ENCODE results near the gene STARD3NL.
A peak's percentile ranks its signal among the peaks of the same experiment; 100 is the strongest.

STARD3NL gene

GRCh38 chr7:38185395-38186307, 7.6 kb downstream of the STARD3NL start:
- no peak for DNase-seq

GRCh38 chr7:38186593-38187314, 8.7 kb downstream of the STARD3NL start:
- DNase-seq, result peak; percentile 68

- DNase-seq, result no peak
Measured at GRCh38 chr7:38187794-38188440, 9.9 kb downstream of the STARD3NL start.

GRCh38 chr7:38189231-38189938, 11.3 kb downstream of the STARD3NL start:
- no peak for DNase-seq

- peak; percentile 31 for DNase-seq
Measured at GRCh38 chr7:38190011-38190410, 12.0 kb downstream of the STARD3NL start.

GRCh38 chr7:38191791-38192190, 13.7 kb downstream of the STARD3NL start:
- DNase-seq, result no peak

- no peak for DNase-seq
Measured at GRCh38 chr7:38192327-38192726, 14.3 kb downstream of the STARD3NL start.

- DNase-seq, result peak; percentile 69
Measured at GRCh38 chr7:38195804-38196595, 18.0 kb downstream of the STARD3NL start.

GRCh38 chr7:38198366-38198765, 20.3 kb downstream of the STARD3NL start:
- DNase-seq, result peak; percentile 52

GRCh38 chr7:38199154-38199553, 21.1 kb downstream of the STARD3NL start:
- no peak for DNase-seq

- no peak for DNase-seq
Measured at GRCh38 chr7:38199782-38200181, 21.7 kb downstream of the STARD3NL start.

GRCh38 chr7:38206071-38206470, 28.0 kb downstream of the STARD3NL start:
- DNase-seq, result no peak

- no peak for DNase-seq
Measured at GRCh38 chr7:38207843-38208242, 29.8 kb downstream of the STARD3NL start.

- no peak for DNase-seq
Measured at GRCh38 chr7:38211486-38211885, 33.4 kb downstream of the STARD3NL start.

- no peak for DNase-seq
Measured at GRCh38 chr7:38211940-38212339, 33.9 kb downstream of the STARD3NL start.

- no peak for DNase-seq
Measured at GRCh38 chr7:38215115-38215514, 37.1 kb downstream of the STARD3NL start.

- DNase-seq, result peak; percentile 87
Measured at GRCh38 chr7:38215735-38216670, 38.0 kb downstream of the STARD3NL start.

GRCh38 chr7:38217672-38218071, 39.6 kb downstream of the STARD3NL start:
- DNase-seq, result no peak

- DNase-seq, result no peak
Measured at GRCh38 chr7:38220452-38220851, 42.4 kb downstream of the STARD3NL start.

- DNase-seq, result peak; percentile 55
Measured at GRCh38 chr7:38222481-38223096, 44.5 kb downstream of the STARD3NL start.

All from fibroblast of skin of scalp (primary cell).